DOHH2 (cell line): ENCODE results near the gene LYPD5.

ENCODE experiments used
- EZH2phosphoT487 ChIP-seq: fragments of 200-600 bp; sonication (generic); IDR thresholded peaks from 2 replicates; pipeline ENCODE4 v1.6.1; 2017; ENCODE audit warnings: borderline replicate concordance, mild to moderate bottlenecking, antibody characterized with exemption, low read length, moderate library complexity, mixed read lengths
- TF ChIP-seq, protein P1 (sequence below): fragments of 200-600 bp; sonication (generic); IDR thresholded peaks from one replicate; pipeline ENCODE4 v1.5.1; 2014; ENCODE audit warnings: antibody characterized with exemption, mild to moderate bottlenecking, low read depth, low read length; ENCODE audit not compliant: poor library complexity, severe bottlenecking

DNA sequence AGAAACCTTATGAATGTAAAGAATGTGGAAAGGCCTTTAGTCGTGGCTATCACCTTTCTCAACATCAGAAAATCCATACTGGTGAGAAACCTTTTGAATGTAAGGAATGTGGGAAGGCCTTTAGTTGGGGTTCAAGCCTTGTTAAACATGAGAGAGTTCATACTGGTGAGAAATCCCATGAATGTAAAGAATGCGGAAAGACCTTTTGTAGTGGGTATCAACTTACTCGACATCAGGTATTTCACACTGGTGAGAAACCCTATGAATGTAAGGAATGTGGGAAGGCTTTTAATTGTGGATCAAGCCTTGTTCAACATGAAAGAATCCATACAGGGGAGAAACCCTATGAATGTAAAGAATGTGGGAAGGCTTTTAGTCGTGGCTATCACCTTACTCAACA is 45.6 kb upstream of the LYPD5 start:
- TF ChIP-seq, protein P1, sequence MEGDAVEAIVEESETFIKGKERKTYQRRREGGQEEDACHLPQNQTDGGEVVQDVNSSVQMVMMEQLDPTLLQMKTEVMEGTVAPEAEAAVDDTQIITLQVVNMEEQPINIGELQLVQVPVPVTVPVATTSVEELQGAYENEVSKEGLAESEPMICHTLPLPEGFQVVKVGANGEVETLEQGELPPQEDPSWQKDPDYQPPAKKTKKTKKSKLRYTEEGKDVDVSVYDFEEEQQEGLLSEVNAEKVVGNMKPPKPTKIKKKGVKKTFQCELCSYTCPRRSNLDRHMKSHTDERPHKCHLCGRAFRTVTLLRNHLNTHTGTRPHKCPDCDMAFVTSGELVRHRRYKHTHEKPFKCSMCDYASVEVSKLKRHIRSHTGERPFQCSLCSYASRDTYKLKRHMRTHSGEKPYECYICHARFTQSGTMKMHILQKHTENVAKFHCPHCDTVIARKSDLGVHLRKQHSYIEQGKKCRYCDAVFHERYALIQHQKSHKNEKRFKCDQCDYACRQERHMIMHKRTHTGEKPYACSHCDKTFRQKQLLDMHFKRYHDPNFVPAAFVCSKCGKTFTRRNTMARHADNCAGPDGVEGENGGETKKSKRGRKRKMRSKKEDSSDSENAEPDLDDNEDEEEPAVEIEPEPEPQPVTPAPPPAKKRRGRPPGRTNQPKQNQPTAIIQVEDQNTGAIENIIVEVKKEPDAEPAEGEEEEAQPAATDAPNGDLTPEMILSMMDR, result no peak
- no peak for TF ChIP-seq EZH2phosphoT487
